NOMO-1 (cell line): Measurements from ENCODE around the gene AAGAB.
A peak's percentile ranks its signal among the peaks of the same experiment; 100 is the strongest.

Source experiments
- DNase-seq, 2 experiments: peaks; one replicate each; lab custom pipeline; 2025; ENCODE audit not compliant: unreplicated experiment in 2 of 2; lab: John Stamatoyannopoulos, UW

Gene AAGAB

GRCh38 chr15:67190326-67190725 lies 64.1 kb downstream of the AAGAB start:
- no peak for DNase-seq

DNA sequence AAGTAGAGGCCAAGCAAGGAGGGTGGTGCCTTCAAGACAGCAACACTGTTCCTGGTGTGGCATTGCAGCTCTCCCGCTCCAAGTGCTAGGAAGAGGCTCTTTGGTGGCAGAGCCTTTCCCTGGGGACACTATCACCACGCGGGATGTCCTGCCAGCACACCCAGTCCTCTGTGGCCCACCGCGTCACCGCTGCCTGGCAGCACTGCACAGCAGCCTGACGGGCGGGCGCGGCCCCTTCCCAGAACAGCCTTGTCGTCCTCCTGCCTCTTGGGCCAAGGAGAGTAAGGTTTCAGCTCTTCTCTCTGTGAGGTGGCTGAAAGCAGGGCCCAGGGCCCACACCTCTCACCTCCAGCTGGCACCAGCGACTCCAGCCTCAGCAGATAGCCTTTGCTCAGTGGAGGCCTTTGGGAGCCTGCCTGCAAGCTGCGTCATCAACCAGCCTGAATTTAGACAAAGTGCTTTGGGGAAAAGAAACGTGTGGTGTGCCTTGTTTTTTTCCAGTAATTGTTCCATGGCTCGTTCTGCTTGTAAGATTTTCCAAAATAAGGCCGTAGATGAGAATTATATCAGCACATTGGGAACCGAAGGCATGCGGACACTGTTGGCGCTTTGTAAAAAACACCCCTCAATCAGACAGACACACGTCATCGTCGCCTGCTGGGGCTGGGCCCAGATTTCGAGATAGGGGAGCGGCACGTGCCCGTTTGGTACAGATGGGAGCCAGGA lies 65.0 kb downstream of the AAGAB start:
- no peak for DNase-seq

DNA sequence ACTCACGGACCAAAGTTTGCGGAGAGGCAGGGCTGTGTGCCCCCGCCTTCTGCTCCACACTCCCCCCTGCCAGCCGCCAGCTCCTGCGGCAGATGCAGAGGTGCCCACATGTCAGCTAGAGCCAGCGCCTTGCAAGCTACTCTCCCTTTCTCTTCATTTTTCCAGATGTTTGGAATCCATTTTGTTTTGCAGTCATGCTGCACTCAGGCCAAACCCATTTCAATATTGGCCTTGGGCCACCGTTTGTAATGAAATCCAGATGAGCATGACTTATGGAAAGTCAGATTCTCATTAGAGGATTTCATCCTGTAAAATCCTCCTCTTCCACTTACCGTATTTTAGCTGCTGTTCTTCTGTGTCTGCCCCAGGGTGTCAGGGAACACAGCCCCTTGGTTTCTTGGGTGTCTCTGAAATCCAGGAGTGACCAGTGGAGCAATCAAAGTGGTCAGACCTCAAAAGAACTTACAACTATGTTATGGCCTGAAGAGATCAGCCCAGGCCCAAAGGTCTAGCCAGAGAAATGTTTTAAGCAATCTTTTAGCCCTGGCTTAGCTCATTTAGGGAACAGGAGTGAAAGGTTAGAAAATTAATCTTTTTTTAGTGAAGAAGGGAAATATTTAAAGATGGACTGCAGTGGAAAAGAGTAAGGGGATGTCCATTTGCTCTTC lies 65.8 kb downstream of the AAGAB start:
- no peak for DNase-seq

GRCh38 chr15:67187351-67187854 lies 67.1 kb downstream of the AAGAB start:
- no peak for DNase-seq

DNA sequence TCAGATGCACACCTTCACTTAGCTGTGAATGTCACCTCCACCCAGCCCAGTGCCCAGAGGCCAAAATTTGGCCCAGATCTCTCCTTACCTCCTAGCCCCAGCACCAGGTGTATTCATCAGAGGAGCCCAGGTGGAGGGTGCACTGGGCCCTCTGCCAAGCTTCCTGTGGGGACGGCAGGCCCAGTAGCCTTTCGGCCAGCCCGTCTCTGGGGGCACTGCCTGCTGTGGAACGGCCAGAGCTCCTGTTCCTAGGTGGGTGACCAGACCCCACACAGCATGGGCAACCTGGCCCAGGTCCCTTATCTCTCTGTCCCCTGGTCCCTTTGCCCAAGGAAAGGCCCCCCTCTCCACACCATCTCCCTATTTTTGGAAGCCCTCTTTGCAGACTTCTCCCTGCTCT lies 67.8 kb downstream of the AAGAB start:
- DNase-seq = no peak

- DNase-seq = no peak
Observed at GRCh38 chr15:67186226-67186649, 68.2 kb downstream of the AAGAB start.

DNA sequence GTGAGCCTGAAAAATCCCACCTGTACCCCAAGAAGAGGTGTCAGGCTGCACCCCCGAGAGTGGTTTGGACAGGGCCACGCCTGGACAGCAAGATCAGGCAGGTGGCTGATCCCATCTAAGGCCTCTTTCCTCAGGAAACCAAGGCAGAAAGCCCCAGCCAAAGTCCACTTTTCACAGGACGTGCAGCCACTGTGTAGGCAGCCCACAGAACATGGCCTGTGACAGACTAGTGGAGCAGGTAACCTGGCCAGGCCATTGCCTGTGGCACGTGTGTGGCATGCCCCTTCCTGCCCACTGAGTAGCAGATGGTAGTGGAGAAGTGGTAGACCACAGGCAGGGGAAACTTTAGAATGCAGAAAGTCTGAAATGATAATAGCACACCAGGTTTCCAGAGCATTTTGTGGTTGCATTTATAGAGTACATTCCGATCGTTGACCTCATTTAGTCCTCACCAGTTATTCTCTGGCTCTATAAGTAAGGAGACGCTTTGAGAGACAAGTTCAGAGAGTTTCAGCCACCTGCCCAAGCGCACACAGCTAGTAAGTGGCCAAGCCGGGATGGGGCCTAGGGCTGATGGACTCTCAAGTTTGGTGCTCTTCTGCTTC lies 68.7 kb downstream of the AAGAB start:
- DNase-seq = no peak

- DNase-seq = no peak
Observed at GRCh38 chr15:67185051-67185450, 69.4 kb downstream of the AAGAB start.

DNA sequence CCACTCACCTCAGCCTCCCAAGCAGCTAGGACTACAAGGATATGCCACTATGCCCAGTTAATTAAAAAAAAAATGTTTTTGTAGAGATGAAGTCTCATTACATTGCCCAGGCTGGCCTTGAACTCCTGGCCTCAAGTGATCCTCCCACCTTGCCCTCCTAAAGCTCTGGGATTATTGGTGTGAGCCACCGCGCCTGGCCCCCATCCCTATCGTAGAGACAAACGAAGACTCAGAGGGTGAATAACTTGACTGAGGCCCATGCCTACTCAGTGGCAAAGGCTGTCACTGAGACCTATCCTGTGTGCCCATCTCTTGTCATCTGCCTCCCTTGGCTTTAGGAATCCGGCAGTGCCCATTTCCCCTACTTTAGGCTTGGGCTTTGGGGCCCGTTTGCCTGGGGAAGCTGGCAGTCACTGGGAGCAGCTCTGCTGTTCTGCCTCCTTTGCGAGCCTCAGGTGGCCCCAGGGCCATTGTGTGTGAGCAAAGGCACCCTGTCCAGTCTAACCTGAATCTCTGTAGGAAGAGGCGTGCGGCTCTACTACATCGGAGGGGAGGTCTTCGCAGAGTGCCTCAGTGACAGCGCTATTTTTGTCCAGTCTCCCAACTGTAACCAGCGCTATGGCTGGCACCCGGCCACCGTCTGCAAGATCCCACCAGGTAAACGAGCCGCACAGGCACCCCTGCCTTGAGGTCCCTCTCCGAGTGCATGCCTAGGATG lies 70.1 kb downstream of the AAGAB start:
- no peak for DNase-seq

- DNase-seq = no peak
Observed at GRCh38 chr15:67183443-67184169, 70.9 kb downstream of the AAGAB start.

DNA sequence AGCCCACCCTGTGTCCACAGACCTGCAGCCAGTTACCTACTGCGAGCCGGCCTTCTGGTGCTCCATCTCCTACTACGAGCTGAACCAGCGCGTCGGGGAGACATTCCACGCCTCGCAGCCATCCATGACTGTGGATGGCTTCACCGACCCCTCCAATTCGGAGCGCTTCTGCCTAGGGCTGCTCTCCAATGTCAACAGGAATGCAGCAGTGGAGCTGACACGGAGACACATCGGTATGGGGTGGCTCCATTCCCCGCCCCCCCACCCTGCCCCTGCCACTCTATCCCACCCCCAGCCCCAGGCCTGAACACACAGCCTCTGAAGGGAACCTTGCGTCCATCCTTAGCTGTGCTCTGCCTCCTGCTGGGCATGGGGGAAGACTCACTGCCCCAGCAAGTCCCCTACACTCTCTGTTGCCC lies 73.2 kb downstream of the AAGAB start:
- no peak for DNase-seq

- DNase-seq = no peak
Observed at GRCh38 chr15:67180514-67181191, 73.8 kb downstream of the AAGAB start.

DNA sequence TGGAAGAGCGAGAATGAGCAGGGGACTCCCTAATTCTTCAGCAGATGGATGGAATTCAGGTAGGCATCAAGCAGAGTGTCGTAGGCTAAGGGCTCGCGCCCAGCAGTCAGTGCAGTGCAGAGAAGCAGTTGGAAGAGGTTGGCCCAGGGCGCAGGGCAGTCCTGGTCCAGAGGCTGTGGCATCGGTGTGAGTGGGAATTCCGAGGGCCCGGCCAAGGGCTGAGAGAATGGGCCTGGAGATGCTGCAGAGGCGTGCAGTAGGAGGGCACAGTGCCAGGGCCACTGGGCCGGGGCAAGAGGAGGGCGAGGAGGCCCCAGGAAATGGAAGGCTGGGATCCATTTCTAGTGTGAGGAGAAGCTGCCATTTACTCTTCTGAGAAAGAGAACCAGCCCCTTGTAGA lies 74.4 kb downstream of the AAGAB start:
- no peak for DNase-seq

GRCh38 chr15:67179411-67179995 lies 75.0 kb downstream of the AAGAB start:
- no peak for DNase-seq

DNA sequence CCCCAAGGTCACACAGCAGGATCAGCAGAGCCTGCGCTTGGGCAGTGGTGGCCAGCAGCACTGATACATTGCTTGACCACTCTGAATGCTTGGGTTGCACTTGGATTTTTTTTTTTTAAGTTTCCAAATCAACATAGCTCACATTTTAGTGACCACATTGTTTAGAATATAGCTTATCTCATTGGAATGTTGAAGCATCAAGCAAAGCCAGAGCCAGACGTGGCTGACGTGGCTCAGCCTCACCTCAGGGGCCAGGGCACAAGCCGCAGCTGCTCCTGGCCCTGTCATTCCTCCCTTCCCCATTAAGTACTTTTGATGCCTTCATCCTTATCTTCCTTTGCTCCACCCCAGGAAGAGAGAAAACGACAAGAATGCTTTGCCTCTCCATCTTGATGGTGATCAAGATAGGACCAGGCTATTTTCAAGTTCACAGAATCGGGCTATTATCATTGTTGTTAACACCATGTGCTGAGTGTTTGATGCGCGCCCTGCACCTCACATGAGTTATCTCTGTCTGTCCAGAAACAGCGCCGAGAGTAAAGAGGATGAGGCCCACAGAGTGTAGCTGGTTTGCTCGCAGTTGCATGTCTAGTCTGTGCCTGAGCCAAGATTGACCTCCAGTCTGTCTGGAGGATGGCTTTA lies 75.8 kb downstream of the AAGAB start:
- DNase-seq = no peak

DNA sequence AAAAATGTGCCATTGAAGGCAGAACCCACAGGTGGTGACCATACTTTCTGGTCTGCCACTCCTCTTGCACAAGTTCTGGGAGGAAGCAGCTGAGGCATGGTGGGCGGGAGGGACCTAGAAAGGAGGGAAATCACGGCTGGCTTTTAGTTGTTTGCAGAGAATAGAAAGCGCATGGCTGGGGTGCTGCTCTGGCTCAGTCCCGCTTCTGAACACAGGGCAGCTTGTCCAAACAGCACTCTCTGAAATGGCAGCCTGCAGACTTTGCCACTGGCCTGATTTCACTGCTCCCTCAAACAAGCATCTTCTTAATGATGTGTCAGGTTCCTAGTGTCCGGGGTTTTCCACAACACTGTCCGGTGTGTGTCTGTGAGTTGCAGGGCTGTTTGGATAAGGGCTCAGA lies 76.7 kb downstream of the AAGAB start:
- peak in 1 of 2 experiments; percentile 23 for DNase-seq

GRCh38 chr15:67176195-67176971 lies 78.1 kb downstream of the AAGAB start:
- DNase-seq = no peak

DNA sequence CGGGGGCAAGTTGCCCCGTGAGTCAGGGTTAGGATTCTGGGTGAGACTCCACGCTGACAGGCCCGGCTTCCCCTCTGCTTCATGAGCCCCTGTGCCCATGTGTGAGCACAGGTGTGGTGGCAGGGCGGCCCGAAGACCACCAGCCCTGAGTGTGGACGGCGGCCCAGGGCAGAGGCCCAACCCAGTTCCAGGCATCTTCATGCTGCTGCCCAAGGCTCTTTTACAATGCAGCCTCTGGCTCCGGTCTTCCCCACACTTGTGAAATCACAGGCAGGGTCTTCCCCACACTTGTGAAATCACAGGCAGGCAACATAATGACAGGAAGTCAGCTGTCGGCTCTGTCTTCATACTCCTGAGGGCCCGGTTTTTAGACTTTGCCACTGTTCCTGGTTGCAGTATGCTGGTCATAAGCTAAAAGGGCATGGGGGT lies 78.8 kb downstream of the AAGAB start:
- peak; percentile 92 to 94 for DNase-seq
